ENCODE measurements around the gene BCL2L1. TPM values are rescaled to one million over a fixed set of nuclear protein-coding genes. Genes with fewer than 3 reads are reported as not detected.

BCL2L1 gene
- polyA plus RNA-seq, 10 donors, result 25.7 to 59.9 (median 37.6) TPM

- peak; percentile 97 to 98 (median 98) for DNase-seq
Measured at GRCh38 chr20:31738729-31739549, 16.3 kb upstream of the BCL2L1 start, which contains the start of gene TPX2. Gene TPX2, plus strand, starts transcription at chr20:31739290. Its CDS starts 18,187 bp downstream, at chr20:31757477.

GRCh38 chr20:31731321-31731717 lies 8.7 kb upstream of the BCL2L1 start:
- DNase-seq, result no peak

- DNase-seq, result peak; percentile 98 to 100 (median 99)
Measured at GRCh38 chr20:31723319-31724078, 831 bp upstream of the BCL2L1 start.

GRCh38 chr20:31723069-31723318 lies 326 bp upstream of the BCL2L1 start:
- no peak for DNase-seq

GRCh38 chr20:31721408-31722256 lies 1.0 kb downstream of the BCL2L1 start:
- no peak for DNase-seq

GRCh38 chr20:31720486-31721407 lies 1.9 kb downstream of the BCL2L1 start:
- no peak for DNase-seq

- no peak for DNase-seq
Measured at GRCh38 chr20:31719644-31720485, 2.8 kb downstream of the BCL2L1 start.

- DNase-seq, result no peak
Measured at GRCh38 chr20:31718952-31719643, 3.6 kb downstream of the BCL2L1 start.

GRCh38 chr20:31717478-31718201 lies 5.0 kb downstream of the BCL2L1 start:
- no peak for DNase-seq

GRCh38 chr20:31716818-31717477 lies 5.7 kb downstream of the BCL2L1 start:
- DNase-seq, result no peak

- no peak for DNase-seq
Measured at GRCh38 chr20:31716351-31716750, 6.3 kb downstream of the BCL2L1 start.

- no peak for DNase-seq
Measured at GRCh38 chr20:31715766-31716165, 6.9 kb downstream of the BCL2L1 start.

GRCh38 chr20:31713312-31714273 lies 9.1 kb downstream of the BCL2L1 start:
- peak; percentile 81 to 90 (median 87) for DNase-seq

- DNase-seq, result peak; percentile 68 to 86 (median 77)
Measured at GRCh38 chr20:31712564-31713311, 9.9 kb downstream of the BCL2L1 start.

- DNase-seq, result peak in 1 of 3 donors; percentile 50
Measured at GRCh38 chr20:31712112-31712553, 10.5 kb downstream of the BCL2L1 start.
